DOHH2 (cell line): ENCODE data around the gene POM121.
"Not testable (repeated sequence)": the region's sequence is repeated elsewhere in the genome, so short reads cannot be mapped to it uniquely, and the experiment has no call there.

ENCODE experiments used
- EZH2phosphoT487 ChIP-seq: fragments of 200-600 bp; sonication (generic); IDR thresholded peaks from 2 replicates; pipeline ENCODE4 v1.6.1; 2017; ENCODE audit warnings: borderline replicate concordance, mild to moderate bottlenecking, antibody characterized with exemption, low read length, moderate library complexity, mixed read lengths
- TF ChIP-seq, protein P1 (sequence below): fragments of 200-600 bp; sonication (generic); IDR thresholded peaks from one replicate; pipeline ENCODE4 v1.5.1; 2014; ENCODE audit warnings: antibody characterized with exemption, mild to moderate bottlenecking, low read depth, low read length; ENCODE audit not compliant: poor library complexity, severe bottlenecking

- TF ChIP-seq, protein P1, sequence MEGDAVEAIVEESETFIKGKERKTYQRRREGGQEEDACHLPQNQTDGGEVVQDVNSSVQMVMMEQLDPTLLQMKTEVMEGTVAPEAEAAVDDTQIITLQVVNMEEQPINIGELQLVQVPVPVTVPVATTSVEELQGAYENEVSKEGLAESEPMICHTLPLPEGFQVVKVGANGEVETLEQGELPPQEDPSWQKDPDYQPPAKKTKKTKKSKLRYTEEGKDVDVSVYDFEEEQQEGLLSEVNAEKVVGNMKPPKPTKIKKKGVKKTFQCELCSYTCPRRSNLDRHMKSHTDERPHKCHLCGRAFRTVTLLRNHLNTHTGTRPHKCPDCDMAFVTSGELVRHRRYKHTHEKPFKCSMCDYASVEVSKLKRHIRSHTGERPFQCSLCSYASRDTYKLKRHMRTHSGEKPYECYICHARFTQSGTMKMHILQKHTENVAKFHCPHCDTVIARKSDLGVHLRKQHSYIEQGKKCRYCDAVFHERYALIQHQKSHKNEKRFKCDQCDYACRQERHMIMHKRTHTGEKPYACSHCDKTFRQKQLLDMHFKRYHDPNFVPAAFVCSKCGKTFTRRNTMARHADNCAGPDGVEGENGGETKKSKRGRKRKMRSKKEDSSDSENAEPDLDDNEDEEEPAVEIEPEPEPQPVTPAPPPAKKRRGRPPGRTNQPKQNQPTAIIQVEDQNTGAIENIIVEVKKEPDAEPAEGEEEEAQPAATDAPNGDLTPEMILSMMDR, result not testable (repeated sequence)
- not testable (repeated sequence) for TF ChIP-seq EZH2phosphoT487
These were observed 21.3 kb downstream of the POM121 start for GRCh38 chr7:72946130-72946745.
